Ascending aorta (tissue), 2 donors: ENCODE data around the gene EGFL7. TPM values are rescaled to one million over a fixed set of nuclear protein-coding genes. Genes with fewer than 3 reads are reported as not detected.
"Not testable (repeated sequence)": the region's sequence is repeated elsewhere in the genome, so short reads cannot be mapped to it uniquely, and the experiment has no call there.

Experiments used
- DNase-seq, 2 donors: peaks; one replicate each; pipeline ENCODE4 v3.0.0-alpha.2; 2019; ENCODE audit warnings: low spot score in 2 of 2
- H3K27ac ChIP-seq, 2 donors: fragments of 200-600 bp; sonication (generic); one replicate each; pipeline ENCODE4 v1.5.1; 2016 to 2017; ENCODE audit warnings: mild to moderate bottlenecking in 1 of 2
- H3K27me3 ChIP-seq: fragments of 200-600 bp; sonication (generic); one replicate; pipeline ENCODE4 v1.5.1; 2017
- H3K36me3 ChIP-seq, 2 donors: fragments of 200-600 bp; sonication (generic); one replicate each; pipeline ENCODE4 v1.5.1; 2016
- H3K4me1 ChIP-seq, 2 donors: fragments of 200-600 bp; sonication (generic); one replicate each; pipeline ENCODE4 v1.5.1; 2016 to 2017; ENCODE audit warnings: mild to moderate bottlenecking in 1 of 2
- H3K4me3 ChIP-seq, 2 donors: fragments of 200-600 bp; sonication (generic); one replicate each; pipeline ENCODE4 v1.5.1; 2016 to 2017; ENCODE audit warnings: mild to moderate bottlenecking in 1 of 2
- H3K9me3 ChIP-seq, 2 donors: fragments of 200-600 bp; sonication (generic); one replicate each; pipeline ENCODE4 v1.5.1; 2016
- intact Hi-C: fragments of 100-400 bp; cut with DNase I; formaldehyde crosslinking; loops from one replicate; pipeline ENCODE4 v1.15.1; 2023
- total RNA-seq: library from RNA; depleted of rRNA; stranded (reverse); fragments of >200 nt; gene quantifications from one replicate; pipeline ENCODE4 v1.1.0, GENCODE V29; 2016
- TF ChIP-seq, protein P1 (sequence below), 3 experiments: fragments of 200-600 bp in 2 of 3; fragments of 450-650 bp in 1 of 3; sonication (generic) in 2 of 3; IDR thresholded peaks; one replicate each; pipeline ENCODE4 v1.5.1; 2016 to 2019; ENCODE audit warnings: antibody characterized with exemption in 3 of 3, mild to moderate bottlenecking in 1 of 3, moderate library complexity in 1 of 3

Gene EGFL7
- total RNA-seq, 1 donor from 2014 or later = 443 TPM

DNA sequence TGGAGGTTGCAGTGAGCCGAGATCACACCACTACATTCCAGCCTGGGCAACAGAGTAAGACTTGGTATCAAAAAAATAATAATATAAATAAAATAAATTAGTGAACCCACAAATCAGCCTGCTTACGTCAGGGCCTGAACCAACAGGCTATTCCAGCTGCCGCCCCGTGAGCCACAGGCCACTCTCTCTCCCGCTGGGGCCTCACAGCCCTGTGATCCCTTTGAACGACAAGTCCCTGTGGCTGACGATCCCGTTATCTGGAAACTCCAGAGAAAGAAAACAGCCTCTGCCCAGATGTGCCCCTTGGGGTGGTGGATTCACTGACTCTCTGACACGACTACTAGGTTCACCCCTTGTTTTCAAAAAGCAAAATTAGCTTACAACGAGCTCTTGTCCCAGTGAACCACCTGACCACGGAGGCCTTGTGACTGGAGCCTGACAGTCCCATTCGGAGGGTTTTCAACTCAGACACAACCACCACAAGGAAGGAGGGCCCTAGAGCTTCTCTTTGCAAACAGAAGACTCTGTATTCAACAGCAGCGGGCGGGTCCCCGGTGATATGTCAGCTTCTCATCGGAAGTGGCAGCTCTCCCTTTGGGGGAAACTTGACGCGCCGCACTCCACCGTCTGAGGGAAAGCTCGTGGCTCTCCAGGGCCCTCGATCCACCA is 45.3 kb downstream of the EGFL7 start:
- H3K4me1 ChIP-seq = peaks cover 0 to 7% of the 10 kb centered on the region in 2 donors
- no peaks in the 10 kb centered on the region for H3K9me3 ChIP-seq
- H3K27ac ChIP-seq = no peak overlapping the region
- peaks cover 6% of the 10 kb centered on the region for H3K27me3 ChIP-seq
- no peak for DNase-seq
- TF ChIP-seq, protein P1, sequence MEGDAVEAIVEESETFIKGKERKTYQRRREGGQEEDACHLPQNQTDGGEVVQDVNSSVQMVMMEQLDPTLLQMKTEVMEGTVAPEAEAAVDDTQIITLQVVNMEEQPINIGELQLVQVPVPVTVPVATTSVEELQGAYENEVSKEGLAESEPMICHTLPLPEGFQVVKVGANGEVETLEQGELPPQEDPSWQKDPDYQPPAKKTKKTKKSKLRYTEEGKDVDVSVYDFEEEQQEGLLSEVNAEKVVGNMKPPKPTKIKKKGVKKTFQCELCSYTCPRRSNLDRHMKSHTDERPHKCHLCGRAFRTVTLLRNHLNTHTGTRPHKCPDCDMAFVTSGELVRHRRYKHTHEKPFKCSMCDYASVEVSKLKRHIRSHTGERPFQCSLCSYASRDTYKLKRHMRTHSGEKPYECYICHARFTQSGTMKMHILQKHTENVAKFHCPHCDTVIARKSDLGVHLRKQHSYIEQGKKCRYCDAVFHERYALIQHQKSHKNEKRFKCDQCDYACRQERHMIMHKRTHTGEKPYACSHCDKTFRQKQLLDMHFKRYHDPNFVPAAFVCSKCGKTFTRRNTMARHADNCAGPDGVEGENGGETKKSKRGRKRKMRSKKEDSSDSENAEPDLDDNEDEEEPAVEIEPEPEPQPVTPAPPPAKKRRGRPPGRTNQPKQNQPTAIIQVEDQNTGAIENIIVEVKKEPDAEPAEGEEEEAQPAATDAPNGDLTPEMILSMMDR (IDR thresholded peaks at IDR 0.05) = no peak
- H3K4me3 ChIP-seq = no peak overlapping the region
- no peaks in the 10 kb centered on the region for H3K36me3 ChIP-seq
- intact Hi-C loops = no loop called here

DNA sequence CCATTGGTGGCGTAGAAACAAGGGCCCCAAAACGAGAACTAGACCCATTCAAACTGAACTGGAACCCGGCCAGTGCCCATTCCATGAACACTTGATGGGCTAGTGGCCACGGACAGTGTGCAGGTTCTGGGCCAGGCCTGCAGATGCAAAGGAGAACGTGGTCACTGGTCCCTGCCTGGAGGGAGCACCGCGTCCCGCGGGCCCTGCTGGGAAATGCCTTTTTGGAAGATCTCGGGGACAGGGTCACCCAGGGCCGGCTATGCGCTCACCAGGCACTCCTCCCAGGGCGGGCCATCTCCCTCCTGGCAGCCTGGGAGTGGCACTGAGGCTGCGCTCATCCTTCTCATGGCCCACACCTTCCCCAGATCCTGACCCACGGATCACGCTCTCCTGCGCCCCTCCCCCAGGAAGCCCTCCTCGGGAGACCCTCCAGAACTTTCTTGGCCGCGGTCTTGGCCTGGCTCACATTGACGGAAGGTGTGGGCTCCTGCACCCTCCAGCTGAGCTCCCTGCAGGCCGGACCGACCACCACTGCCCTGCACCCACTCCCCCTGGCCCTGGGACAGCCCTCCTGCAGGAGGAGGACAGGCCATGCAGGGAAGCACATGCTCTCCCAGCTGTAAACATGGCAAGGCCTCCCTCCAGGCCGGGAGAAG is 46.9 kb downstream of the EGFL7 start:
- Histone ChIP-seq H3K4me1 (peaks cover 0 to 7% of the 10 kb centered on the region in 2 donors), H3K36me3 (no peaks in the 10 kb centered on the region), H3K9me3 (no peaks in the 10 kb centered on the region), H3K4me3 (no peak overlapping the region), H3K27ac (no peak overlapping the region), H3K27me3 (peaks cover 6% of the 10 kb centered on the region)
- TF ChIP-seq, protein P1 (IDR thresholded peaks at IDR 0.05) = no peak
- no peak for DNase-seq
- intact Hi-C loops = no loop called here

DNA sequence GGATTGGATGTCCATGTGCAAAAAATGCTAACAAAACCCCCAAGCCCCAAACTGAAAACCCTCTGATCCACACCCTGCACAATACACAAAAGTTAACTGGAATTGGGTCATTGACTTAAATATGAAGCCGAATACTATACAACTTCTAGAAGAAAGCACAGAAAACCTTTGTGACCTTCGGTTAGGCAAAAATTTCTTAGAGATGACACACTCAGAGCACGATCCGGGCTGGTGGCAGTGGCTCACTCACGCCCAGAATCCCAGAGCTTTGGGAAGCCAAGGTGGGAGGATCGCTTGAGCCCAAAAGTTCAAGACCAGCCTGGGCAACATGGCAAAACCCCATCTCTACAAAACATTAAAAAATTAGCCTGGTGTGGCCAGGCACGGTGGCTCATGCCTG is 47.8 kb downstream of the EGFL7 start:
- no peaks in the 10 kb centered on the region for H3K36me3 ChIP-seq

DNA sequence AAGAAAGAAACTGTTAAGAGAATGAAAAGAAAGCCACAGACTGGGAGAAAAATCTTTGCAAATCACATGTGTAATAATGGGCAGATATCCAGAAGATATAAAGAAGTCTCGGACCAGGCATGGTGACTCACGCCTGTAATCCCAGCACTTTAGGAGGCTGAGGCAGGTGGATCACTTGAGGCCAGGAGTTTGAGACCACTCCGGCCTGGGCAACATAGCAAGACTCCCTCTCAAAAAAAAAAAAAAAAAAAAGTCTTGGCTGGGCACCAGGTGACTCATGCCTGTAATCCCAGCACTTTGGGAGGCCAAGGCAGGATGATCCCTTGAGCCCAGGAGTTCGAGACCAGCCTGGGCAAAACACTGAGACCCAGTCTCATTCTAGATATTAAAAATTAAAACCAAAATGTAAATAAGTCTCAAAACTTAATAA is 48.5 kb downstream of the EGFL7 start:
- H3K27me3 ChIP-seq, H3K36me3 ChIP-seq, H3K9me3 ChIP-seq, intact Hi-C loops, DNase-seq, H3K4me3 ChIP-seq, H3K4me1 ChIP-seq, H3K27ac ChIP-seq: not testable (repeated sequence)

More for the DNA sequence above, 47.8 kb downstream of the EGFL7 start:
- Histone ChIP-seq H3K4me3 (no peak overlapping the region), H3K27ac (no peak overlapping the region), H3K9me3 (no peaks in the 10 kb centered on the region), H3K27me3 (peaks cover 6% of the 10 kb centered on the region), H3K4me1 (peaks cover 0 to 7% of the 10 kb centered on the region in 2 donors)
- no peak for DNase-seq
- TF ChIP-seq, protein P1 (IDR thresholded peaks at IDR 0.05) = no peak
- intact Hi-C loops = no loop called here

DNA sequence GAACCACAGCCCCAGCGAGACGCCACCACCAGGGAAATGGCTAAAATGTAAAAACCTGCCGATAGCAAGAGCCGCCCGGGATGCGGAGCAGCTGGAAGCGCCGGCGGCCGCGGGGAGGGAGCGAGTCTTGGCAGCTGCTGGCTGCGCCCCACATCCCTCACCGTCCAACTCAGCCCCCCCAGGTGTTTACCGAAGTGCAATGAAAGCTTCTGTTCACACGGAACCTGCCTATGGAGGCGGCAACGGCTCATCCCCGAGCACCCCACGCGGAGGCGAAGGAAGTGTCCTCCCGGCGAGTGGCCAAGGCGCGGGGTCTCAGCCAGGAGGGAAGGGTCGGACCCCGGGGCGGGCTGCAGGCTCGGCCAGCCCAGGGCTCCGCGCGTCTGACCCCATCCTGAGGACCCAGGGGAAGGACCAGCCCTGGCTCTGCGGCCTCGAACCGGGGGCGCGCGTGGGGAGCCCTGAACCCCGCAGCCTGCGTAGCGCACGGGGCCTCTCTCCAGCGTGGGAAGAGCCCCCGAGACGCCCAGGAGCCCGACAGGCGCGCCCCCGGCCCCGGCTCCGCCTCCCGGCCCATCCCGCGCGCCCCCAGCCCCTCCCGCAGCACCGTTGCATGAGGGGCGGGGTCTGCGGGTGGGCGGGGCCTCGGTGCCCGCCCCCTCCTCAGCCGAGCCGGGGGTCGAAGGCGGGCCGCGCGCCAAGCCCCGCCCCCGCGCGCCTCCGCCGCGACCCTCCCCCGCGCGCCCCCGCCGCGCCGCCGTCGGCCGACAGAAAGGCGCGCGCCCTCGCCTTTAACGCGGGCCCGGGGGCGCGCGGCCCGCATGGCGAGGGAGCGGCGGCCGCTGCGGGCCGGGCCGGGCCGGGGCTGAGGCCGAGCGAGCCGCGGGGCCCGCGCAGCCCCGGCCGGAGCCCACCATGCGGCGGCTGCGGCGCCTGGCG is 49.3 kb downstream of the EGFL7 start, which contains the start of gene DIPK1B:
Gene DIPK1B, plus strand, starts transcription at position 822 of the 939 bp plus-strand sequence. Its CDS starts 94 bp downstream, at position 916.
- intact Hi-C loops = no loop called here
- TF ChIP-seq, protein P1 (IDR thresholded peaks at IDR 0.05) = no peak
- peak within 1 kb of the TSS; percentile 40 to 43 for H3K4me3 ChIP-seq
- no peak for DNase-seq
- H3K9me3 ChIP-seq = no peaks in the 10 kb centered on the region
- H3K27ac ChIP-seq = no peak within 1 kb of the TSS
- H3K4me1 ChIP-seq = peaks cover 0 to 7% of the 10 kb centered on the region in 2 donors
- H3K36me3 ChIP-seq = no peaks in the 10 kb centered on the region
- peaks cover 6% of the 10 kb centered on the region for H3K27me3 ChIP-seq
